Frontal cortex (tissue), 4 donors: ENCODE data around the gene DUSP2. TPM values are rescaled to one million over a fixed set of nuclear protein-coding genes. Genes with fewer than 3 reads are reported as not detected.

Source experiments
- DNase-seq, 2 donors: peaks; one replicate each; pipeline ENCODE4 v3.0.0; 2012; ENCODE audit warnings: low spot score in 2 of 2
- FAIRE-seq: peaks from 2 replicates; lab custom pipeline; 2012; peaks lifted over from hg19 to GRCh38; lab: Jason Lieb, UNC
- total RNA-seq: library from RNA; depleted of rRNA; stranded (reverse); fragments of >200 nt; gene quantifications from one replicate; pipeline ENCODE4 v1.2.3, GENCODE V29; 2014
- donor health status: control.
- donor health status: control.
- donor health status: control.

The DUSP2 gene
- total RNA-seq, 1 donor from 2014 or later, result 4.5 TPM

GRCh38 chr2:96108151-96108540 is 37.1 kb downstream of the DUSP2 start:
- FAIRE-seq, result no peak
- DNase-seq, result no peak

- no peak for FAIRE-seq
- no peak for DNase-seq
Observed at GRCh38 chr2:96107708-96108065, 37.6 kb downstream of the DUSP2 start.

GRCh38 chr2:96106991-96107707 is 38.1 kb downstream of the DUSP2 start:
- FAIRE-seq (no peak), DNase-seq (no peak)

- DNase-seq, result no peak
- FAIRE-seq, result no peak
Observed at GRCh38 chr2:96105994-96106715, 39.1 kb downstream of the DUSP2 start.

- DNase-seq, result no peak
- FAIRE-seq, result no peak
Observed at GRCh38 chr2:96105152-96105915, 39.9 kb downstream of the DUSP2 start.

GRCh38 chr2:96104487-96104861 is 40.8 kb downstream of the DUSP2 start:
- no peak for DNase-seq
- no peak for FAIRE-seq

- FAIRE-seq, result no peak
- DNase-seq, result no peak
Observed at GRCh38 chr2:96103761-96104486, 41.3 kb downstream of the DUSP2 start.

GRCh38 chr2:96103187-96103601 is 42.0 kb downstream of the DUSP2 start:
- FAIRE-seq (no peak), DNase-seq (no peak)

GRCh38 chr2:96102596-96103186 is 42.5 kb downstream of the DUSP2 start:
- no peak for FAIRE-seq
- DNase-seq, result no peak

GRCh38 chr2:96100893-96101304 is 44.3 kb downstream of the DUSP2 start:
- FAIRE-seq (no peak), DNase-seq (no peak)

GRCh38 chr2:96099861-96100798 is 45.1 kb downstream of the DUSP2 start:
- DNase-seq (no peak), FAIRE-seq (no peak)

GRCh38 chr2:96098900-96099590 is 46.2 kb downstream of the DUSP2 start:
- DNase-seq (no peak), FAIRE-seq (no peak)

GRCh38 chr2:96097951-96098823 is 47.1 kb downstream of the DUSP2 start:
- DNase-seq (no peak), FAIRE-seq (no peak)

- FAIRE-seq, result no peak
- DNase-seq, result no peak
Observed at GRCh38 chr2:96097441-96097840, 47.8 kb downstream of the DUSP2 start.

GRCh38 chr2:96095116-96095636 is 50.1 kb downstream of the DUSP2 start:
- DNase-seq (no peak), FAIRE-seq (no peak)

- FAIRE-seq (no peak), DNase-seq (no peak)
Observed at GRCh38 chr2:96093528-96093927, 51.7 kb downstream of the DUSP2 start.
